GM19452 (cell line): ENCODE measurements around the gene ERG28.
"Not testable (repeated sequence)": the region's sequence is repeated elsewhere in the genome, so short reads cannot be mapped to it uniquely, and the experiment has no call there.

Experiments
- ATAC-seq: cut with Tn5 transposase; IDR thresholded peaks from one replicate; pipeline ENCODE4 v1.9.1; 2021; ENCODE audit not compliant: unreplicated experiment

Gene ERG28

DNA sequence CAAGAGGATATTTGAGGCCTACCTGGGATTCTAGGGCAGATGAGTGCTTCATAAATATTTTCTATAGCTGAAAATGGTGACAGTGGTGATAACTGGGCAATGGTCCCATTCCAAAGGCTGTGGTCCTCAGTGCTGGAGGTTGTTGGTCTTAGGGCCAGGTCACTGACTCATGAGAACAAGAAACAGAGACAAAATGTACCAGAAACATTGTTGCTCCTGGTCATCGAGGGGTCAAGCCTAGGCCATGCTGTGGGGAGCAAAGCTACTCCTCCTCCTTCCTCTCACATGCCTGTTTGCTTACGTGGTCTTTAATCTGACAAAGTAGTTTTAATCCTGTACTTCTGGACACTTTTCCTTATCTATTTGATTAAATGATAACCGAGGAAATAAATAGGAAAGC lies 33.8 kb downstream of the ERG28 start:
- ATAC-seq, result no peak

DNA sequence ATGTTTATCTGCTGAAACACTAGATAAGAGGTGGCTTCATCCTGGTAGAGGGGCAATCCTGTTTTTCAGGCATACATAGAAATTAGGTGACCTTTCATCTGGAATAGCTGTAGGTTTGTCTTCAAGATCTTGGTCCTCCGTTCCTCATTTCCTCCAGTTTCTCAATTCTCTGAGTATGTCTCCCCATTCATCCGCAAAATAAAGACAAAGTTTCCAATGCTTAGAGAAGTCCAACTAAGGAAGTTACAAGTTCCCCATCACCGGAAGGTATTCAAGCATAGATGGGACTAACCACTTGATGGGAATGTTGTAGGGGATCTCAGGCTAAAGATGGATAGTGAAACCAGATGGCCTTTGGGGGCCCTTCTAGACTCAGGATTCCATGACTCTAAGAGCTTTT lies 34.3 kb downstream of the ERG28 start:
- ATAC-seq, result no peak

DNA sequence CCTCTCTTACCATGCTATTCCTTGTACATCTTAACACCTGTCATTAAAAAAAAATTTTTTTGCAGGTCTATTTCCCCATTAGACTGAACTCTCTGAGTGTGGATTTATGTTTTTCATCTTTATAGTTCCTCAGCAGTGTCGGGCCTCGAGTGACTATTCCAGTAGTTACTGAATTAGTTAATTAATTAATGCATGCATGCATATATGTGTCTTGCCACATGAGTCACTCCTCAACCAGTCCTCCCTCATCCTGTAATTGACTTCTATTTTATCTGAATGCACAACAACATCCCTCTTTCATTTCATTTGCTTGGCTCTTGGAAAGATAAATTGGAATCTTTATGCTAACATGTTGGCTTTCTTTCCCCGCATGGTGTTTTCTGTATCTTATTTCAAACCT lies 35.6 kb downstream of the ERG28 start:
- no peak for ATAC-seq

DNA sequence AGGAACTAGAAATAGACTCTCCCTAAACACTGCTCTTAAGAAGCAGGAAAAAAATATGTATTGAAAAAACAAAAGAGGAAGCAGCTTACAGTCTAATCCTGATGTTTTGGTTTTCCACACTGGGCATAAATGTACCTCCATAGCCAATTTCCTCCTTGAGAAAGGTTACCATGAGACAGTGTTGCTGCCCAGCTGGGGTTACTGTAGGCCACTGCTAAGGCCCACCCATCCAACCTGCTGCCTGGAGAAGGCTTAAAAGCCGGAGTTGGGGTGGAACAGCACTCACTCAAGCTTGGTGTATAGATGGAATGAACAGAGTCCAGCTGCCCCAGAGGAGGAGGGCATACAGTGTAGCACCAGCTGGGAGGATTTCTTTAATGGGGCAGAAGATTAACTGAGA lies 41.1 kb downstream of the ERG28 start:
- no peak for ATAC-seq

DNA sequence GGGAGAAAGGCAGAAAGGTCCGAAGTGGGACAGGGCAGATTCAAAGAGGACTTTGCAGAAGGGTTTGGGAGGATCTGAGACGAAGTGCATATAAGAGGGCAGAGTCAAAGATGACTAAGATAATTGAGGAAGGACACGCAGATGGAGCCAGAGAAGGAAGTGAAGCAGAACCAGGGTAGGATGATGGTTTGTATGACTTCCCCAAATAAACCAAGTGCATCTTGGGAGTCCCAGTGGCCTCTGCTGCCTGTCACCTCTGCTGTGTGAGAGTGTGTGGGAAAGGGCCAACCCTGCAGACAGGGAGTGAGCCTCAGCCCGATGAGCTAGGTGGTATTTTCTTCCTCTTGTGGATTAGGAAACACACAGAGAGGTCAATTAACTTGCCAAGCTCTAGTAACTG lies 45.5 kb downstream of the ERG28 start:
- ATAC-seq, result no peak

DNA sequence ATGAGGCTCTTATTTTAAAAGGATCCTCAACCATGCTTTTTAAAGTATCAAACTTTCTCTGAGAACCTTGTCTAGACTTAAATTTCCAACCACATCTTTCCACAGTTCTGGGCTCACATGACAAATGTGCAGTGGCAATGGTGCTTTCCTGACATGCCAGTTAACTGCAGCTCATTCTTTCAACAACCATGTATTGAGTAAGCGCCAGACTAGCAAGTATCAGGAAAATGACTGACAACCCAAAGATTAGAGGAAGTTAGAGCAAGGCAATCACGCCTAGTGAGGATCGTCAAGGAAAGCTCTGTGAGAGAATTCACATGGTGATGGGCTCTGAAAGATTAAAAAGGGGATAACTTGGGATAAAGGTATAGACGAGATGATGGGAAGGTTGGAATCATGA lies 46.5 kb downstream of the ERG28 start:
- ATAC-seq, result no peak

DNA sequence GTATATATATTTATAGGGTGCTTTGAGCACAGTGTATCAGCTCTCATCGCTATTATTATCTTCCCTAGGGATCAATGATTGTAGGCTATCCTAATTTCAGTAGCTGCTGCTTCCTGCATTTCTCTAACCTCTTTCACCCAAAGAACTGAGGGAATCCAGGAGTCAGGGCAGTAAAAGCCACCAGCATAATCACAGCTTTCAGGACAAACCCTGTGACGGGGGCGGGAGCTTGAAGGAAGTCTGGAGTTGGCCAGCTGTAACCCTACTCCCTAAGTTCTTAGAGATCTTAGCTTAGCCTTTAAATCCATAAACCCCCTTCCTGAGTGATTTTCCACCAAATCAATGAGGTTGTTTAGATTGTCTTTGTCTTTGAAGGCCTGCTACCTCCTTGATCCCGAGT lies 48.5 kb downstream of the ERG28 start:
- ATAC-seq, result no peak

DNA sequence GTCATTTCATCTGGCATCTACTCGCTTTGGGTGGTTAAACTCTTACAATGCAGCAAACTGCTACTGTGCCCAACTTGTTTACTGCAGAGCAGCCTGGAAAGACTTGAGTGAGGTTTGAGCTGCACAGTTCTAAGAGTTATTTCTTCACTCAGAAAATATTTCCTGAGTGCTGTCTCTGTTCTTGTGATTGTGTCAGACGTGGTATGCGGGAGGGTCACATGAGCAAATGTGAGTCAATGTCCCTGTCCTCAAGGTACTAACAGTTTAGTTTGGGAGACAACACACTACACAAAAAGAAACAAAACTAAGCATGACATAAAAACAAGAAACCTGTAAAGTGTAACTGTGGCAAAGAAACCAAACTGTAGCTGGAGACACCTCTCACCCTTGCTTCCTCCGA lies 49.8 kb downstream of the ERG28 start:
- no peak for ATAC-seq

DNA sequence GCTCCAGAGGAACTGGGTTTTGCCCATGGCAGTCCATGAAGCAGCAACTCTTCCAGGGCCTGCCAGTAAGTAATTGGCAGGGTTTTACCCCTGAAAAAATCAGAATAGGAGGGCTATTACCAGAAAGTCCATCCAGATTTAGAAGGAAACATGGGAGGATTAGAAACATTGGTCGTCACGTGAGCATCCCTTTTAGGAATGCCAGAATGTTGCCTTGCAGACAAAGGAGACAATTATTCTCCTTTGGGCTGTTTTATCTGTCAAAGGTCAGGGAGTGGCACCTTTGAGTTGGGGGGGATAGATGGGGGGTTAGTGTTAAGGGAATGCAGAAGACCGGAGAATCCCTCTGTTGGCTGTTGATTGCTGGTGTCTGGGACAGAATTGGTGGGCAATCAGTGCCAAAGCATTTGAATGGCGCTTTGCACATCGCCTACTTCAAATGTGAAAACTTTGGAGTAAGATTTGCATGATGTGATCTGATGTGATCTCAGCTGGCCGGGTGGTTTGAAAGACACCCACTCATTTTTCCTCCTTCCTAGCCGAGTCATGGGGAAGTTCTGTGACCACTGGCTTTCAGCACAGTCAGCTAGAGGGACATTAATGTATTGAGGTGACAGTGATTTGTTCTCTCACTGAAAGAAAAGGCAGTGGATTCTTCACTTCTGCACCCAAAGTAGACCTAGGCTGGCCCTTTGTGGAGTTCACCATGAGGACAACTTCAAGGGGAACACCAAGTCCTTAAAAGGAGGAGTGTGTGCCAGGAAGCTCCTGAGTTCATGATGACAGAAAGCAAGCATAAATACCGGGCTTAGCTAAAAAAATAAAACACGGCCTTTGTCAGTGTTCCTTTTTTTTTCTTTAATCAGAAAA lies 50.8 kb downstream of the ERG28 start:
- no peak for ATAC-seq

DNA sequence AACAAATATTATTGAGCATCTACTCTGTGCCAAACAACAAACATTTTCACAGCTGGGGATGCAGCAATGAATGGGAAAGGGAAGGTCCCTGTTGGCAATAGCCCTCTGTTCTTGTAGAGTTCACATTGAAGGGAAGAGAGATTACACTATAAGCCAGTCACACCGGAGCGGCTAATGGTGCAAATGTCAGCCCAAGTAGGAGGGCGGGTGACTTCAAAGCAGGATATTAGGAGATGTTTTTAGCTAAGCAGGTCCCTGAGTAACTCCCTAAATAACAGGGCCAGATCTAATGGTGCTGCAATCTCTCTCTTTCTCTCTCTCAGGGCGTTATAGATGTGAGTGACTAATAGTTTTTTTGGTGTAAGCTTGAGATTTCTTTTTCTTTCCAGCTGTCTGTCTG lies 51.6 kb downstream of the ERG28 start:
- no peak for ATAC-seq

DNA sequence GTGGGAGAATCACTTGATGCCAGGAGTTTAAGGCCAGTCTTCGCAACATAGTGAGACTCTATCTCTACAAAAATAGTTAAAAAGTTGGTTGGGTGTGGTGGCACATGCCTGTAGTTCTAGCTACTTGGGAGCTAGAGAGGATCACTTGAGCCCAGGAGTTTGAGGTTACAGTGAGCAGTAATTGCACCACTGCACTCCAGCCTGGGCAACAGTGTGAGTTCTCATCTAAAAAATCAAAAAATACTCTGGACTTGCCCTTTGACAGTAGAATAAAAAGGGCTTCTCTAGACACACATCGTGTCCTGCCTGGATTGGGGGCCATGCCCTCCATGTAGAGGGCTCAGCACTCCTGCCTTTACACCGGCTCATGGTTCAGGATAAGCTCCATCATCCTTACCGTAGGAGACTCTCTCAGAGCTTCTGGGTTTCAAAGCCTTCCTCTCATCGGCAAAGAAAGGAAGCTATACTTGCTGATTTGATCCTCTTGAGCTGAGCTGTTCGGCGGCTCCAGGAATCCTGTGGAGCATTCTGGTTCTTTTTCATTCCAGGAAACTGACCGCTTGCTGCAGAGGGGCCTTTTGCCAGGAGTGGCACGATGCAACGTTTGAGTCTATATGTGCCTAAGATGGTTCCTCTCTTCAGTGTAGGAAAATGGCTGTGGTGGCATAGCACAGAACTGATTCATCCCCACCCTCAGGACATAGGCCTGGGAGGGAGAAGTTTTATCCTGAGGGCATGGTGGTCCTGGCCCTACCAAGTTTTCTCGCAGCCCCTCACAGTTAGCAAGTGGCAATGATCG lies 52.6 kb downstream of the ERG28 start:
- ATAC-seq, result no peak

DNA sequence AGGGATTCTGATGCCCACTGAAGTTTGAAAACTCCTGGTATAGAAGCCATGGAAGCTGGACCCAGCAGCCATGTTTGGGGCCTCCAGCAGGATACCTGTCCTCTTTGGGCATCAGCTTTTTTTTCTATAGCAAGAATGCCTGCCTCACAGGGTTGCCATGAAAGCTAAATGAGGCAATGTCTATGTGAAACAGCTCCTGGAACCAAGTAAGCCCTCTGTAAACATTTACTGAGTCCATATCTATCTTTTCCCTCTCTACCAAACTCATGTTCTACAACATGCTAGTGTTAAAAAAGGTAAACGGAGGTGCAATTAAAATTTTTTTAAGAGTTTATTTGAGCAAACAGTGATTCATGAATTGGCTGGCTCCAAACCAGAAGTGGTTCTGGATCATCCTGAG lies 53.6 kb downstream of the ERG28 start:
- ATAC-seq, result no peak

DNA sequence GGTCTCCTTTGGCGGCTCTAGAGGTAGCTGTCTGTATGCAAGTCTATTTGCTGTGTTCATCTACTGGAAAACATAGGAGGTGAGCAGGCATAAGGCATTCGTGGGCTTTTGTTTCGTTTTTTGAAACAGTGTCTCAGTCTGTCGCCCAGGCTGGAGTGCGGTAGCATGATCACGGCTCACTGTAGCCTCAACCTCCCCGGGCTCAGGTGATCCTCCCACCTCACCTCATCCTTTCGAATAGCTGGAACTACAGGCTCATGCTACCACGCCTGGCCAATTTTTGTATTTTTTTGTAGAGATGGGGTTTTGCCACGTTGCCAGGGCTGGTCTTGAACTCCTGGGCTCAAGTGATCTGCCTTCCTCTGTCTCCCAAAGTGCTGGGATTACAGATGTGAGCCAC lies 54.8 kb downstream of the ERG28 start:
- no peak for ATAC-seq

DNA sequence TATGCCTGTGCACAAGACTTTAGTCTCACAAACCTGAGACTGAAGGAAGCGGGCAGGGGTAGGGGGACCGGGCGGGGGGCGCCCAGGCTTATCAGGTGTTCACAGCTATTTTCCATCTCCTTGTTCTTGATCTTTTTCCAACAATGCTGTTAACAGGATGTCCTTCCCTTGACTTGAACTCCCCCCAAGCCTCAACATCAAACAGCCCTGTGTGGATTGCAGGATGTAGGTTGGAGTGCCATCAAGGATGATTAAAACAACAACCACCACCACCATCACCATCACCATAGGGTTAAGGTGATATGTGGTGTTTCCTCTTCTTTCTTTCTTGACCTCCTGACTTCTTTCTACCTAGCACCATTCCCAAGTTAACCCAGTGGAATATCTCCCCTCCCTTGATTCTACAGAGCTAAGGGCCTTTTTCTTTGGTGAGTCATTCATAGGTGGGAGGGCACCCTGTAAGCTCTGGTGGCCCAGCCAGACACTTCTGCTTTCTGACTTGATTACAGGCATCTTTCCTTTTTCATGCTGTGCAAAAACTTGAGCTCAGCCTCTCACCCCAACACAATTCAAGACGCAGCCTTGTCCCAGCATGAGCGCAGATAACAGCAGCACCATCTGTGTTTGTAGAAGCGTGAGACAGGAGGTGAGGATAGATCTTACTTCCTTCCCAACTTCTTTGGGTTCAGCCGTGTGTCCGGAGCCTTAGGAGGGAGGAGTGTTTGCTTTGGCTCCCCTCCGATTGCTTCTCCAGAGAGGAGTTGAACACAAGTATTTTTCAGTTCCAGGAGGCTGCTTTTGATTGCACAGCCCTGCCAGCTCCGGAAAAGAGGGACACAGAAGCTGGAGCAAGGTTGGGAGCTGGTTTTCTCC lies 55.5 kb downstream of the ERG28 start:
- no peak for ATAC-seq

DNA sequence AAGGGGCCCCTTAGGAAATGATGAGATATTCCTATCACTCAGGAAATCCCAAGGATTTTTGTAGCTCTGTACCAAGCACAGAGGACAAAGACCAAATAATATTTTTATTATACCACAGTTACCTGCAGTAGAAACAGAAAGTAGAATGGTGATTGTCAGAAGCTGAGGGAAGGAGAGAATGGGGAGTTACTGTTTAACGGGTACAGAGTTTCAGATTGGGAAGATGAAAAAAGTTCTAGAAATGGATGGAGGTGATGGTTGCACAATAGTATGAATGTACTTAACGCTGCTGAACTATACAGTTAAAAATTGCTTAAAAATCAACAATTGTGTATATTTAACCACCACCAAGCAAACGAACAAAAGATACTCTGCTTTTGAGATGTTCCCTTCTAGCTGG lies 58.2 kb downstream of the ERG28 start:
- no peak for ATAC-seq

DNA sequence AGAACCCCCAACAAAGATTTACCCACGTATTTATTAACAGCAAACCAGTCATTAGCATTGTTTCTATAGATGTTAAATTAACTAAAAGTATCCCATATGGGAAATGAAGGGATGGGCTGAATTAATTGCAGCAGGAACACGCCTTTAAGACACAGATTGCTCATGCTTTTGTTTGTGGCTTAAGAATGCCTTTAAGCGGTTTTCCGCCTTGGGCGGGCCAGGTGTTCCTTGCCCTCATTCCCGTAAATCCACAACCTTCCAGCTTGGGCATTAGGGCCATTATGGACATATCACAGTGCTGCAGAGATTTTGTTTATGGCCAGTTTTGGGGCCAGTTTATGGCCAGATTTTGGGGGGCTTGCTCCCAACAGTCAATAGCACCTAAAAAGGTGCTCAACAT lies 59.6 kb downstream of the ERG28 start:
- not testable (repeated sequence) for ATAC-seq

DNA sequence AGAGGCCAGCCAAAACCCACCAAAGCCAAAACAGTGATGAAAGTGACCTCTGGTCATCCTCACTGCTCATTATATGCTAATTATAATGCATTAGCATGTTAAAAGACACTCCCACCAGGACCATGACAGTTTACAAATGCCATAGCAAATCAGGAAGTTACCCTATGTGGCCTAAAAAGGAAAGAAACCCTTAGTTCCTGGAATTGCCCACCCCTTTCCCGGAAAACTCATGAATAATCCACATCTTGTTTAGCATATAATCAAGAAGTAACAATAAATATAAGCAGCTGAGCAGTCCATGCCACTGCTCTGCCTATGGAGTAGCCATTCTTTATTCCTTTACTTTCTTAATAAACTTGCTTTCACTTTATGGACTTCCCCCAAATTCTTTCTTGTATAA lies 60.6 kb downstream of the ERG28 start:
- ATAC-seq, result not testable (repeated sequence)
